Erythroblast (primary cell): ENCODE data around the gene FLT1.

Experiments
- GATA1 ChIP-seq: IDR thresholded peaks from 2 replicates; pipeline ENCODE4 v1.6.1; 2011; ENCODE audit warnings: low read depth, mild to moderate bottlenecking, control low read depth, low read length, moderate library complexity
- POLR2A ChIP-seq: IDR thresholded peaks from 2 replicates; pipeline ENCODE4 v1.6.1; 2011; ENCODE audit warnings: mild to moderate bottlenecking, low read length

- TF ChIP-seq POLR2A: no peak
- no peak for TF ChIP-seq GATA1
These were observed 156.2 kb downstream of the FLT1 start for GRCh38 chr13:28338742-28339141.
